Activated T-cell treated with anti-CD3 and anti-CD28 coated beads, Interleukin-2, amount 50 U/mL, for 4 hours (primary cell): Measurements from ENCODE around the gene NAV1. TPM values are rescaled to one million over a fixed set of nuclear protein-coding genes. Genes with fewer than 3 reads are reported as not detected.
"Not testable (repeated sequence)": the region's sequence is repeated elsewhere in the genome, so short reads cannot be mapped to it uniquely, and the experiment has no call there.

Experiments used
- ATAC-seq, 2 donors: fragments of 200-7000 bp; cut with Tn5 transposase; one replicate each; pipeline ENCODE4 v1.10.0; 2021
- DNase-seq: peaks from one replicate; pipeline ENCODE4 v3.0.0-alpha.2; 2020
- H3K27me3 Mint-ChIP-seq: one replicate; pipeline ENCODE4 v1.8.0; 2021; ENCODE audit warnings: low read depth, mixed read lengths
- H3K36me3 Mint-ChIP-seq: one replicate; pipeline ENCODE4 v1.8.0; 2022; ENCODE audit warnings: mixed read lengths; ENCODE audit not compliant: insufficient read depth
- H3K4me1 Mint-ChIP-seq: one replicate; pipeline ENCODE4 v1.8.0; 2021; ENCODE audit warnings: low read depth, mixed read lengths
- H3K4me3 Mint-ChIP-seq: one replicate; pipeline ENCODE4 v1.8.0; 2021; ENCODE audit warnings: mild to moderate bottlenecking, moderate library complexity, mixed read lengths
- H3K9me3 Mint-ChIP-seq: one replicate; pipeline ENCODE4 v1.8.0; 2021; ENCODE audit warnings: mixed read lengths
- total RNA-seq, 3 donors: library from RNA; stranded (reverse); gene quantifications; one replicate each; pipeline ENCODE4 v1.2.1, GENCODE V29; 2021

The NAV1 gene
- total RNA-seq, 3 donors from 2014 or later: 0.81 to 1.3 (median 1.1) TPM

DNA sequence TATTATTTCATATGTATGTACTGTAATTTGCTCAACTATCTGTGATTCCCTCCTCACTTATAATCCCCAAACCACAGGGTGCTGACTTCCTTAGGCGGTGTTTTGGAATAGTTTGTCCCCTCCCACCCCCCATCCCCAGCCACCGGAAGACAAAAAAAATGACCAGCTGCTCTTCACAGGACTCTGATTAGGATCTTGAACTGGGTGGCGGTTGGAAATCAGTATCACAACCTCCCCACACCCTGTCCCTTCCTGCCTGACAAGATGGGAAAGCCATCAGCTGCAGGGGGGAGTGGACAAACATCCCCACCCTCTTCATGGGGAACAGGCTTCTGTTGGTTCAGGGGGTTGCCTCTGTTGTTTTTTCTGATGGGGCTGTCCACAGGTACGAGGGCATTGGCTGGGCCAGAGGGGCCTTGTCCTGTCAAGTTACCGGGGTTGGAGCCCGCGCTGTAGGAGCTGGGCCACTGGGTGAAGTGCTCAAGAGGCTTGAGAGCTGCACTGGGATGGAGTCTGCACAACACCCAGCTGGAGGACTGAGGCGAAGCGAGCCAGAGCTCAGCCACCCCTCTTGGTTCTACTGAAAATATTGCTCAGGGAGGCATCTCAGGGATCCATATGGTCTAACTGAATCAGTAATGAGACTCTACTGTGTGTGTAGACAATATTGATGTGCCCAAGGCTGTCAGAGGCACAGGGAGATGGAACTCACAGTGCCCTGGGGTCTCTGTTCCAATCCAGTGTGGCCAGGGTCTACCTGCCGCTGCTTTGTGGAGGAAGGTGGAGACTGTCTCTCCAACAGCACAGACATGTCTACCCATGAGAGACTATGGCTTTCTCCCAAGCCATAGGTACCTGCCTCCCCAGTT is 28.2 kb downstream of the NAV1 start:
- Mint-ChIP-seq H3K27me3 (no peaks in the 10 kb centered on the region), H3K4me3 (no peak overlapping the region), H3K36me3 (no peaks in the 10 kb centered on the region), H3K9me3 (no peaks in the 10 kb centered on the region), H3K4me1 (no peaks in the 10 kb centered on the region)
- DNase-seq (no peak), ATAC-seq (no peak)

DNA sequence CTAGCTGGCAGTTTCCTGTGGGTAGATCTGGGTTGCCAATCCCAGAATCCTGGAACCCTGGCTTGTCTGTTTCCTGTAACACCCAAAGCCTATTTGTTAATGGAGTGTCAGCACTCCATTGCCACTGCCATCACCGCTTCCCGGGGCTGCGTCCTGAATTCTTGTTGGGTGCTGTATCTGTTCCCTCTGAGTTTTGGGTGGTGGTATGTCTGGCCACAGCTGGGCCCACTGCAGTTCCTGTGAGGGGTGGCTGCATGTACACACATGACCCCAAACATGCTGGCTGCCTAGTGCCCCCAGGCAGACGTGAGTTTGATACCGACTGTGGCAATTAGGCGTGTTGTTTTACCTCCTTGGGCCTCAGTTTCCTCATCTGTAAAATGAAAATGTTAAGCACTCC is 29.3 kb downstream of the NAV1 start:
- no peak overlapping the region for H3K4me3 Mint-ChIP-seq
- no peaks in the 10 kb centered on the region for H3K27me3 Mint-ChIP-seq
- DNase-seq: no peak
- no peaks in the 10 kb centered on the region for H3K36me3 Mint-ChIP-seq
- no peak for ATAC-seq
- H3K4me1 Mint-ChIP-seq: peaks cover 5% of the 10 kb centered on the region
- no peaks in the 10 kb centered on the region for H3K9me3 Mint-ChIP-seq

DNA sequence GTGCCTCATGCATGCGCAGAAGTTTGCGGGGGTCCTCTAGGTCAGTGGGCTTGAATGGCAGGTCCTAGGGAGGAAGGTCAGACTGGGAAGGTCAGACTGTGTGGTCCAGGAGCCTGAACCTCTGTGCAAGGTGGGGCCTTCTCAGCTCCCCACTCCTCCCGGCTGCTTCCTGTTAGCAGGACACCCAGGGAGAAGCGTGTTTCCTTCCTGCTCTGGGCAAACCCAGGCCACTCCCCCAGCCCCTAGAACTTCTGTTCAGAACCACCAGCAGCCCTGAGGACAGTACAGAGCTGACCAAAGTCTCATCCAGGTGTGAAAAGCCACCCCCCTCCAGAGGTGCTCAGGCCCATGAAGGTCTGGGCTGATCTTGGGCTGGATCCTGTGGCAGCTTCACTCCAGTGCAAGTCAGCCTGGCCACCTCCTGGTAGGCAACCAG is 29.9 kb downstream of the NAV1 start:
- Mint-ChIP-seq H3K36me3 (no peaks in the 10 kb centered on the region), H3K4me3 (no peak overlapping the region), H3K27me3 (no peaks in the 10 kb centered on the region), H3K9me3 (no peaks in the 10 kb centered on the region), H3K4me1 (peaks cover 9% of the 10 kb centered on the region)
- ATAC-seq (no peak), DNase-seq (no peak)

DNA sequence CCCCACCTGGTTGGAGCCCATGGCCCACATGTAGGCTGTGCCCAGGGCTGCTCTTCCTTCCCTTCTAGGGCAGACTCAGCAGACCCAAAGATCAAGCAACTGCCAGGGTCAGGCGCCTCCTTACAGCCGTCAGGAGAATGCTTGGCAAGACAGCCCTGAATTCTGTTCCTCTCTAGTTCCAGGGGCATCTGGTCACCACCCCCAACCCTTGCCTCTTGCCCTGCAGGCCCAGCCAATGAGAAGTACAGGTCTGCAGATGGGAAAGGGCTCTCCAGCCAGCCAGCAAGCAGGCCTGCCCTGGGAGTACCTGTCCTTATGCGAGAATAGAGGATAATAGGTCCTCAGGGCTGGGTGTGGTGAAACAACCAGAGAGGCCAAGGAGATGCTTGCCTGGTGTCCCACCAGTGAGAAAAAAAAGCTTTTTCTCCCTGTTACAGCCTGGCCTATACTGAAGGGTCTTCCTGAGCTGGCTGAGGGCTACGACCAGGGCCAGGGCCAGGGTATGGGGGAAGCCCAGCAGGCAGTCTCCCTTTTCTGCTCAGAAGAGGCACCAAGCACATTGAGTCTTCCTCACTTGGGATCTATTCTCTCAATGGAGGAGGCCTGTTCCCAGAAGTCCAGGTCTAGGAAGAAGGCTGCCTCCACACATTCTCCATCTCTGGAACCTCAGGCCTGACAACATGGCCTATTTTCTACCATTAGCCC is 31.4 kb downstream of the NAV1 start:
- ATAC-seq: no peak
- no peaks in the 10 kb centered on the region for H3K36me3 Mint-ChIP-seq
- H3K27me3 Mint-ChIP-seq: no peaks in the 10 kb centered on the region
- no peak for DNase-seq
- peaks cover 9% of the 10 kb centered on the region for H3K4me1 Mint-ChIP-seq
- H3K4me3 Mint-ChIP-seq: no peak overlapping the region
- H3K9me3 Mint-ChIP-seq: no peaks in the 10 kb centered on the region

DNA sequence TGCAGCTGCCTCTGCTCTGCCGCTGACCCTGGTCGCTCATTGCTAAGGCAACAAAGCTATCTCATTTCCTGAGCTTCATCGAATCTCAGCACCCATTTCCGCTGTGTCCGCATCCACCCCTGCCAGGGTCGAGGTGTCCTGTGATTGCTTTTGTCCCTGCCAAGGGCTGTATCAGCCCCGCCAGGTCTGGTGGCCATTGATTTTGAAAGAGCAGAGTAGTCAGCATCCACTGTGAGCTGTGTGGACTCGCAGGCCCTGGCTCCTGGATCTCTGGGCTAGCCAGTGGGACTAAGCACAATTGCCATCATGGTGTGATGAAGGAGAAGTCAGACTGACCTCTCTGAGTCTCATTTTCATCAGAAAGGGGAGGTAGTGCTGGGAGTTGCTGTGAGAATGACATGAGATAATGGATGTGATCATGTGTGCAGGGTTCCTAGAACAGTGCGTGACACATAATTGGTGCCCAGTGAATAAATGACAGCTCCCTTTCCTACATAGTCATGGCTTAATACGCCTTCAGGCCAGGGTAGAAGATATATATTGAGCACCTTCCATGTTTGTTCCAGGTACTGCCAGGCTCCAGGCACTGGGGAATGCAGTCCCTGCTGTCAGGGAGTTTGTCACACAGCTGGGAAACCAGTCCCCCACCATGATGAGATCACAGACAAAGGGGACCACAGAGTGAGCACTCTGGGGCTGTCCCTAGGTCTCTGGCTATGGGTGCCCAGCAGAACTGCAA is 32.1 kb downstream of the NAV1 start:
- H3K27me3 Mint-ChIP-seq: no peaks in the 10 kb centered on the region
- ATAC-seq: no peak
- no peaks in the 10 kb centered on the region for H3K36me3 Mint-ChIP-seq

DNA sequence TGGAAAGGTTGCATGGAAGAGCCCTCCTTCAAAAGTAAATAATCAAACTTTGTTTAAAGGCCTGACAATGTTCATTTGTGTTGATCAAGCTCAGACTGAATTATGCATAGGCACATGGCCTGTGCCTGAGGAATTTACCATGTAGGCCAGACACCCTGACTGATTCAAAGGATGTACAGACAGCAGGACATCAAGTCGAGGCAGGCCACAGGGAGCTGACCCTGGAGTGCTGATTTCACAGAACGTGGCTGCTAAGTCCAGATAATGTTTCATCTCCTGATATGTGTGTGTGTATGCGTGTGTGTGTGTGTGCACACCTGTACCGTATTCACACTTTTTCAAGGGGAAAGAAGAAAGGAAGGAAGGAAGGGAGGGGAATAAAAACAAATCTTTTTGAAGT is 34.1 kb downstream of the NAV1 start:
- Mint-ChIP-seq H3K4me3 (no peak overlapping the region), H3K27me3 (no peaks in the 10 kb centered on the region), H3K4me1 (peaks cover 9% of the 10 kb centered on the region), H3K9me3 (peaks cover 4% of the 10 kb centered on the region), H3K36me3 (no peaks in the 10 kb centered on the region)
- no peak for ATAC-seq
- no peak for DNase-seq

More for the DNA sequence above, 32.1 kb downstream of the NAV1 start:
- no peaks in the 10 kb centered on the region for H3K9me3 Mint-ChIP-seq
- H3K4me3 Mint-ChIP-seq: no peak overlapping the region
- DNase-seq: no peak
- peaks cover 9% of the 10 kb centered on the region for H3K4me1 Mint-ChIP-seq

DNA sequence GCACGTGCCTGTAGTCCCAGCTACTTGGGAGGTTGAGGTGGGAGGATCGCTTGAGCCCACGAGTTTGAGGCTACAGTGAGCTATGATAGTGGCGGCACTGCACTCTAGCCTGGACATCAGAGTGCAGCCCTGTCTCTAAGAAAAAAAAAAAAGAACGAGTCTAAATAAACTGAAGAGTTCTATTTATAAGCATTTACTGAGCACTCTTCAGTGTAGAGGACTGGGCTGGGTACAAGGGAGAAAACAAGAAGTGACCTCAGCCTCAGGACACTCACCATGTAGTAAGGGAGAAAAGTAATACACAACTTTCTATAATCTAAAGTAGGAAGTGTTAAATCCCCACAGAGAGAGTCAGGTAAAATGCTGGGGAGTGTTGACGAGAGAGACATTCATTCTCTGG is 35.0 kb downstream of the NAV1 start:
- DNase-seq (no peak), ATAC-seq (no peak)
- H3K4me3 Mint-ChIP-seq: no peak overlapping the region
- peaks cover 9% of the 10 kb centered on the region for H3K4me1 Mint-ChIP-seq
- H3K27me3 Mint-ChIP-seq: no peaks in the 10 kb centered on the region
- H3K36me3 Mint-ChIP-seq: no peaks in the 10 kb centered on the region
- peaks cover 4% of the 10 kb centered on the region for H3K9me3 Mint-ChIP-seq

DNA sequence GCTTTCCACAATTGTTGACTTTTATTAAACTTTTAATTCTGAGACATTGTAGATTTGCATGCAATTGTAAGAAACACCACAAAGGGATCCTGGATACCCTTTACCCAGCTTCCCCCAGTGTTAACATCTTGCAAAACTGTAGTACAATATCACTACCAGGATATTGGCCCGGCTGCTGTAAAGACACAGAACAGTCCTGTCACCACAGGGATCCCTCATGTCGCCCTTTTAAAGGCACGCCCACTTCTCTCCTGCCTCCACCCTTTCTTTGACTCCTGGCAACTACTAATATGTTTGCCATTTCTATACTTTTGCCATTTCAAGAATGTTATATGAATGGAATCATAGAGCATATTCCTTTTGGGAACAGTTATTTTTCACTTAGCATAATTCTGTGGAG is 37.0 kb downstream of the NAV1 start:
- no peak for DNase-seq
- Mint-ChIP-seq H3K9me3 (peaks cover 4% of the 10 kb centered on the region), H3K4me1 (peaks cover 9% of the 10 kb centered on the region), H3K36me3 (no peaks in the 10 kb centered on the region), H3K4me3 (no peak overlapping the region), H3K27me3 (no peaks in the 10 kb centered on the region)
- no peak for ATAC-seq

DNA sequence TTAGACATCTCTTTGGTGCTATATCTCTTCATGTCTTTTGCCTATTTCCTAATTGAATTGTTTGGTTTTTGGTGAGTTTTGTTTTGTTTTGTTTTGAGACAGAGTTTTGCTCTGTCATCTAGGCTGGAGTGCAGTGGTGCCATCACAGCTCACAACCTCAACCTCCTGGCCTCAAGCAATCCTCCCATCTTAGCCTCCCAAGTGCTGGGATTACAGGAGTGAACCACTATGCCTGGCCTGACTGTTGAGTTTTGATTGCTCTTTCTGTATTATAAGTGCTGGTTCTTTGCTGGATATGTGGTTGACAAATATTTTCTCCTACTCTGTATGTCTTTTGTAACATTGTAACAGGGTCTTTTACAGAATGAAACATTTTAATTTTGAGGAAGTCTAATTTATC is 38.0 kb downstream of the NAV1 start:
- peaks cover 9% of the 10 kb centered on the region for H3K4me1 Mint-ChIP-seq
- H3K36me3 Mint-ChIP-seq: no peaks in the 10 kb centered on the region
- ATAC-seq (no peak), DNase-seq (no peak)
- H3K4me3 Mint-ChIP-seq: no peak overlapping the region
- H3K27me3 Mint-ChIP-seq: no peaks in the 10 kb centered on the region
- H3K9me3 Mint-ChIP-seq: peaks cover 4% of the 10 kb centered on the region

DNA sequence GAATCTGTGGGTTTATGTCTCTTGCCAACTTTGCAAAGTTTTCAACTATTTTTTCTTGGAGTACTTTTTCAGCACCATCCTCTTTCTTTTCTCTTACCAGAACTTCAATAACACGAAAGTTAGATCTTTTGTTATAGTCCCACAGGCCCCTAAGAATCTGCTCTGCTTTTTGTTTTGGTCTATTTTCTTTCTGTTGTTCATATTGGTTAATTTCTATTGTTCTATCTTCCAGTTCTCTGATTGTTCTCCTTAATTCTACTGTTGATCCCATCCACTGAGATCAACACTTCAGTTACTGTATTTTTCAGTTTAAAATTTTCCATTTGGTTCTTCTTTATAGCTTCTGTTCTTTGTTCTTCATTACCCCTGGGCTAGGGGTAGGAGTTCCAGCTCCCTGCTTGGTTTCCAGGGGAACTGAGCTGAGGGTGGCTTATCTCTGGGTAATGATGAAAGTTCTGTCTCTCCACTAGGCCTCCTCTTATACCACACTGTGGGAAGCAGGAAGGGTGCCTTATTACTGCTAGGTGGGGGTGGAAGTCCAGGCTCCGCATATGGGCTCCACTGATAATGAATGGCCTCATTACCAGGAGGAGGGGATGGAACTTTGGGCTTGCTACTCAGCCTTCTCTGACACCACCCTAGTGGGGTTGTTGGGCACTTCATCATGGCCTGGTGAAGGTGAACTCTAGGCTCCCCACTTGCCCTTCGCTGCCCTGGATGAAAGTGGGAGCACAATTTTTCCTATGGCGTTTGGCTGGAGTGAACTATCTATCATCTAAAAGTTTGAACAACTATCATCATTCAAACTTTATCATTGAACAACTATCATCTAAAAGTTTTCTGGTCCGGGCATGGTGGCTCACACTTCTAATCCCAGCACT is 39.3 kb downstream of the NAV1 start:
- no peak overlapping the region for H3K4me3 Mint-ChIP-seq
- no peaks in the 10 kb centered on the region for H3K36me3 Mint-ChIP-seq
- H3K9me3 Mint-ChIP-seq: peaks cover 4% of the 10 kb centered on the region
- no peak for ATAC-seq
- no peak for DNase-seq
- H3K4me1 Mint-ChIP-seq: peaks cover 3% of the 10 kb centered on the region
- no peaks in the 10 kb centered on the region for H3K27me3 Mint-ChIP-seq

DNA sequence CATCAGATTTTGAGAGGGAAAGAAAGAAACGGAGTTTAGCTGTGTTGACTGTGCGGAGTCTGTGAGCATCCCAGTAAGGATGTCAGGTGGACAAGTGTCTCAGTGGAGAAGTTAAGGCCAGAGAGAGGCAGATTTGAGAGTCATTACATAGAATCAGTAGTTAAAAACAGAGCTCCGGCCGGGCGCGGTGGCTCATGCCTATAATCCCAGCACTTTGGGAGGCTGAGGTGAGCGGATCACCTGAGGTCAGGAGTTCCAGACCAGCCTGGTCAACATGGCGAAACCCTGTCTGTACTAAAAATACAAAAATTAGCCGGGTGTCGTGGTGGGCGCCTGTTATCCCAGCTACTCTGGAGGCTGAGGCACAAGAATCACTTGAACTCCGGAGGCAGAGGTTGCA is 42.4 kb downstream of the NAV1 start:
- H3K36me3 Mint-ChIP-seq, H3K9me3 Mint-ChIP-seq, DNase-seq, H3K27me3 Mint-ChIP-seq, H3K4me1 Mint-ChIP-seq, H3K4me3 Mint-ChIP-seq, ATAC-seq: not testable (repeated sequence)

DNA sequence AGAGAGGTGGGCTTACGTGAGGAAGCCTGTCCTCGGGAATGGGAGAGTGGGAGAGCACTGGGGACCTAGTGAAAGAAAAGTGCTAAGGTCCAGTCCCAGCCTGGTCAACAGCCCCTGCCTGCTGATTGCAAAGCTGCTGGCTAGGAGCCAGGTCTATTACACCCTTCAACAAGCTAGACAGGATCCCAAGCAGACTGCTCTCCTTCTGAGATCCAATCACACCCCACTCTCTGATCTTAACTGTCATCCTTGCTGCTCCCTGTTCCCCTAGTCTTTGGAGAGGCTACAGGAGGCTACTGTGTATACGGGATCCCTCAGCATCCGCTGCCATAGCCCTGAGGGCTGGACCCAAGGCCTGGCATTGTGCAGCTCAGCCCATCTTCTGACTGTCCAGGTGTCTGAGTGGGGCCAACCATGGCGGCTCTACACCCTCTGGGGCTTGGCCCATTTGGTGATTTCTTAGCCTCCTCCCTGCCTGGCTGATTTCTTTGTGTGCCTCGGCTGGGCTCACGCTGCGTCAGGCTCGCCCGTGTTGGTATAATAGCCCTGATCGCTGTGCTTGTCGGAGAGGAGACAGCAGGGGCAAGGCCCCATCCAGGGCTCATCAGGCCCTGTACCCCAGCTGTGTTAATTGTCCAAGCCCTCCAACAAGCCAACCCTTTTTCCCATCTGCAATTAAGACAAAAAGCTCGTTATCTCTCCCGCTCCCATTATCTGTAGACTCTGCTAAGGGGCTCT is 43.9 kb downstream of the NAV1 start:
- Mint-ChIP-seq H3K36me3 (no peaks in the 10 kb centered on the region), H3K9me3 (peaks cover 1% of the 10 kb centered on the region), H3K4me1 (no peaks in the 10 kb centered on the region), H3K4me3 (no peak overlapping the region), H3K27me3 (peaks cover 1% of the 10 kb centered on the region)
- ATAC-seq: no peak
- DNase-seq: no peak

DNA sequence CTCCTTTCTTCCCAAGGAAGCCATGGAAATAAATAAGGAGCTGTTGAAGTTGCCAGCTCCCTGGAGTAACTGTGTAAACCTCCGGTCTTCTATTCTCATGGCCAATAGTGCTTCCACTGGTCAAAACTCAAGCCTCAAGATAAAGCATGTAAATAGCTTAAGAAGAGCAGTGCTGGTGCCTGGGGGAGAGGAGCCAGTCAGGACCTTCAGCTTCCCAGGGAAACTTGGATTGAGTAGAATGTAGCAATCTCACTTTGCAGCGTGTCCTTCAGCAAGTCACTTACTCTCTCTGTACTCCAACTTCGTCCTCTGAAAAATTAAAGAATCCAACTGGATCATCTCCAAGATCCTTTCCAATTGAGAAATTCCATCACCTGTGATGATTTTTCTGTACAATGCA is 44.7 kb downstream of the NAV1 start:
- DNase-seq: no peak

More for the DNA sequence above, 44.7 kb downstream of the NAV1 start:
- no peak overlapping the region for H3K4me3 Mint-ChIP-seq
- no peaks in the 10 kb centered on the region for H3K36me3 Mint-ChIP-seq
- peaks cover 1% of the 10 kb centered on the region for H3K27me3 Mint-ChIP-seq
- no peaks in the 10 kb centered on the region for H3K9me3 Mint-ChIP-seq
- H3K4me1 Mint-ChIP-seq: no peaks in the 10 kb centered on the region
- no peak for ATAC-seq
